HG03103 (cell line): ENCODE measurements around the gene SLU7.

ENCODE experiments used
- ATAC-seq: cut with Tn5 transposase; IDR thresholded peaks from one replicate; pipeline ENCODE4 v1.9.1; 2021; ENCODE audit warnings: low read depth; ENCODE audit not compliant: unreplicated experiment

SLU7 gene

DNA sequence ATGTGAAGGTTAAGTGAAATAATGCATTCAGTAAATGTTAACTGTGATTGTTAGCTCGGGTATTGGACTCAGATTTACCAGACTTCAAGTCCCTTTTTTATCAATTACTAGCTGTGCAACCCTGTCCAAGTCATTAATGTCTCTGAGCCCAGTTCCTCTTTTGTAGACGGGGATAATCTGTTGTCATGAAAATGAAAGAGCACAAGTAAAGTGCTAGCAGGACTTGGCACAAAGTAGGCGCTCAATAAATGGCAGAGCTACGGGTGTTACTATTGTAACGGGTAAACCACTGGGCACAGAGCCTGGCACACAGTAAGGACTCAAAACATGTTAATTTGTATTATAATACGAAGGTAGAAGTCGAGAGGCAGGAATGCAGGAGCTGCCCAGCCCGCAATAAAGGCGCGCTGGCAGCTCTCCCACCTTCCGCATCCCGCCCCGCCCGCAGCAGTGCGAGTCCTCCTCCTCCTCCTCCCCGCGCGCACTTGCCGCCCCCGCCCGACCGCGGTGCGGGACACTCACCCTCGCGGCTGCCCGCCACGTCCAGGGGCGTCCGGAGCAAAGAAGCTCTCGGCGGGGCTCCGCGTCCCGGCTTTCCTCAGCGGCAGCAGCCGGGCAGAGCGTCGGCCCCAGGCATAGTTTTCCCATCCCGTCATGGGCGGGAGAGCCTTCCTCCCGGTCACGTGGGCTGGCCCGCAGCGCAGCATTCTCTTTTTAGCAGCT, 48.7 kb downstream of the SLU7 start, which contains the start of gene C1QTNF2:
Gene C1QTNF2, minus strand, starts transcription at position 637 of the 723 bp plus-strand sequence. CDS start 15,615 bp downstream, outside the sequence.
- ATAC-seq, result no peak

GRCh38 chr5:160367885-160368284, 51.0 kb downstream of the SLU7 start:
- ATAC-seq, result no peak

- no peak for ATAC-seq
Measured at GRCh38 chr5:160367261-160367660, 51.6 kb downstream of the SLU7 start.

DNA sequence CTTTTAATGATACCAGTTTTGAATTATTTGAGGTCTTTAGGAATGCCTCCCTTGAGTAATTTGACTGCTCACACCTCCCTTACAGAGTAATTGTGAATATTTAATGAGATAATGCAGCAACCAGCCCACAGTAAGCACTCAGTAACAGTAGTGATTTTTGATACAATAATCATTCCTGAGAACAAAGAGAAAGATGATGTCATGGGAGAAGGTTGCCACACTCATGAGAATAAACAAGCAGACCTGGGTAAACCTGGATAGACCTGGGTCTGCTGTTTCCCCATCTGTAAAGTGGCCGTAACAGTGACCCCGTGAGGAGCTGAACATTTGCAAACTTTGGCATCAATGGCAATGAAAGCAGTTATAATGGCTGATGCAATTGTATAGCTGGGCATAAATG, 52.7 kb downstream of the SLU7 start:
- ATAC-seq, result no peak

DNA sequence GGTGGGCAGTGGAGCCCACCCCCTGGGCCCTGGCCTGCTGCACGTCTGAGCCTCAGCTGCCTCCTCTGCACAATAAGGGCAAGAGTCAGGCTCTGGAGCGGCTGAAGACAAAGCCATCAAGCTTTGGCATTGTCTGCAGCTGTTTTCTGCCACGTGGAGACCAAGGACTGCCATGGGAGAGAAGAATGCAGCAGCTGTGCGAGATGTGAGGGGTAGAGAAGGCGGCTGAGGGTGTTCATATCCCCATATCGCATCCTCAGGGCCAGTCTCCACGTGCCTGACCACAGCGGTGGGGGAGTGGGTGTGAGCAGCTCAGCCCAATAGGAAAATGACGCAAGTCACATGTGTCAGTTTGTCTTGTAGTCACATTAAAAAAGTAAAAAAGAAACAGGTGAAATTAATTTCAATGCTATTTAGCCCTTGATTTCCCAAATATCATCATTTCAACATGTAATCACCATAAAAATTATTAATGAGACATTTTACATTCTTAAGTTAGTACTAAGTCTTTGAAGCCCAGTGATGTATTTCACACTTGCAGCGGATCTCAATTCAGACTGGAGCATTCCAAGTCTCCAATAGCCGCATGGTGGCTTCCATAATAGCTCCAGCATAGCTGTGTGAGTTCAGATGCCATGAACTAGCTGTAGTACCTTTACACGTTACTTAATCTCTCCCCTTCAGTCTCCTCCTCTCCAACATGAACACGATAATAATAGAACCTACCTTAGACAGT, 55.1 kb downstream of the SLU7 start:
- ATAC-seq, result no peak

- ATAC-seq, result no peak
Measured at GRCh38 chr5:160363211-160363610, 55.7 kb downstream of the SLU7 start.

- ATAC-seq, result no peak
Measured at GRCh38 chr5:160361624-160362228, 57.2 kb downstream of the SLU7 start.

DNA sequence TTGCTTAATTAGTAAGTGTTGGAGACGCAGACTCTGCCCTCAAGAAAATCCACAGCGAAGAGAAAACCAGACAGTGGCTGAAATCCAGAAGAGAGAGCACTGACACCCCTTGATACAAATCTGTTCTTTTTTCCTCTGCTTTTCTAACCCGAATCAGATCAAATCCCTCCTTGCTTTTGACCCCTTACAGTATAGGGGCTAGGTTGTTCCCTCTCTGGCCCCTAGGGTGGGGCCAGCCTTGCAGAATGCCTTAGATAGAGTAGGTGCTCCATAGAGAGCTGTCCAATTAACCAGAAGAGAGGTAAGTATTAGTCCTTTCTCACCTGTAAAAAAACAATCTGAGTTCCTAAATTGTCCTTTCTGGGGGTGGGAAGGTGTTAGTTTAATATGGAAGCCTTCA, 58.6 kb downstream of the SLU7 start:
- no peak for ATAC-seq

DNA sequence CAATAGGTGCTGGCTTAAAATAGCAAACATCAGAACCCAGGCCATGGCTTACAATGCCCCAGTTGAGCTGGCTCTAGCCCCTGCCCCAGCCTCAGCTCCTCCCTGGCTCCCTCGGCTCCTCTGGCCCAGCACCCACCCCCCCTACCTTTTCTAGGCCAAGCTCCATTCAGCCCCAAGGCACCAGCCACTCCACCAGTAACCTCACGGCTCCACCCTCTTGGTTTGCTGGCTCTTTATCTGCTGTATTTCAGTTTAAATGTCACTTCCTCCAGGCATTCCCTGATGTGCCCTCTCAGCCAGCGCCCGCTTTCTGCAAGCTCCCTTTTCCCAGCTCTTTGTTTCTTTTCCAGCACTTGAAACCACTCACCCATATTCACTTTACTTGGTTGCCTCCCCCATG, 59.1 kb downstream of the SLU7 start:
- no peak for ATAC-seq

GRCh38 chr5:160359242-160359641, 59.6 kb downstream of the SLU7 start:
- no peak for ATAC-seq

DNA sequence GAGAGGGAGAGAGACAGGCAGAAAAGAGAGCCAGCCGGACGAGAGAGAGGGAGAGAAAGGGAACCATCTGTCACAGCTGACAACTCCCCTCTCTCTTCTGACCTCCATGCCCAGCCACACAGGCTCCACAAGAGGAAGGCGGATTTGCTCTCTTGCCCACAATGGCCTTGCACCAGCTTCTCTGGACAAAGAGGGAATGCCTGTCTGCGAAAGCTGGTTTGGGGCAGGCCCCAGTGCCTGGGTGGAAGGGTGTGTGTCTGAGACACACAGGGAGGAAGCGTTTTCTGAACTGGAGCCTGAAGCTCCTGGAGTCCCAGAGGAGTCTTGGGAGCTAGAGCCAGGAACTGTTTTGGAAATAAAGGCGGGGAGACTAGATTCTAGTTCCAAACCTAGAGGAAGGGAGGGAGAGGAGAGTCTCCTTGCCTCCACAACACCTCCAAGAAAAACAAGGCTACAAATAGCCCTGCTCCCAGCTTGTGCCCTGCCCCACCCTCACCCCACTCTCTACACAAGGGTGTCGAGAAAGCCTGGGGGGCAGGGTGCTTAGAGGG, 60.9 kb downstream of the SLU7 start:
- ATAC-seq, result no peak

DNA sequence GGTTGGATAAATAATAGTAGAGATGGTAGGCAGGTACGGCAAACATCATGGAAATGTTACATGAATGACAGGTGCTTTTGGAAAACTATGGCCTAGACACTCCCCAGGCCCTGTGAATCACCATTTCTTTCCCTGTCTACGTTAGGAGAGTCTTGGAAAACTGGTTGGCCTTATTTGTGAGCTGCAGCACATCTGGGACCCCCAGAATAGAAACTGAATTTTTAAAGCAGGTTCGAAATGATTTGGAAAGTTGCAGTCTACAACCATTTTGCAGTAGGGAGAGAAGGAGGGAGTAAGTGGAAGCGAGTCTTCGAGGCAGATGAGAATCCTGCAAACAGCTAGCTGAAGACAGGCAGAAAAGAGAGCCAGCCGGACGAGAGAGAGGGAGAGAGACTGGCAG, 61.5 kb downstream of the SLU7 start:
- no peak for ATAC-seq

DNA sequence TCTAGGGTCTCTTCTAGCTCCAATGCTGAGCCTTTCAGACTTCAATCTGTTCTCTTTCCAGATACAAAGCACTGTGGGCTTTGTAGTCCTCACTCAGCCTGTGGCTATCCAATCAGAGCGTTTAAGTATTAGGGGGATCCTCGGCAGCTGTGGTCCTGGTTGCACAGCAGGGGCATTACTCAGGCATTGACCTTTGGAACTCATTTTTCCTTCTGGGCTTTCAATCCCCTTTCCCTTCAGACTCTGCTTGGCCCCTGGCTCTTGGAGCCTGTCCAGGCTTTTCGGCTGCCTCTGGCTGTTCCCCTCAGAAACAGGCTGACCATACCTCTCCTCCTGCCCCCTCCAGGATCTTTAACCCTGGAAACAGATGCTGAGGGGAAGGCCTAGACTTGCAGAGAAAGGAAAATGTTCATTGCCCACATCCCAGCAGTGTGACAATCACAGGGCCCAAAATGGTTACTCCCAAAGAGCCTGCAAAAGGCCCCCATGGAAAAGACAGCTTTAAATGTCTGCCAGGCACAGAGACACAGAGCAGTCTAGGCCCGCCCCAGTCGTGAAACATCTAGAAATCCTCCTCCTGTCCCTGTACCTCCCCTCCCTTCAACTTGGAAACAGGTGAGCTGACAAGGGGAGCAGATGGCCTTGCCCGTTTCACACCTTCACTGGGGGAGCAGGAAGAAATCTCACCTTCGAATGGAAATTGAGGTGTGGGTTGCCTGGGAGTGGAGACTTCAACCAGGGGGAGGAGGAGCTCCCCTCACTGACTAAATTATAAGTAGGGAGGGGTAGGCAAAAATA, 62.1 kb downstream of the SLU7 start:
- no peak for ATAC-seq

DNA sequence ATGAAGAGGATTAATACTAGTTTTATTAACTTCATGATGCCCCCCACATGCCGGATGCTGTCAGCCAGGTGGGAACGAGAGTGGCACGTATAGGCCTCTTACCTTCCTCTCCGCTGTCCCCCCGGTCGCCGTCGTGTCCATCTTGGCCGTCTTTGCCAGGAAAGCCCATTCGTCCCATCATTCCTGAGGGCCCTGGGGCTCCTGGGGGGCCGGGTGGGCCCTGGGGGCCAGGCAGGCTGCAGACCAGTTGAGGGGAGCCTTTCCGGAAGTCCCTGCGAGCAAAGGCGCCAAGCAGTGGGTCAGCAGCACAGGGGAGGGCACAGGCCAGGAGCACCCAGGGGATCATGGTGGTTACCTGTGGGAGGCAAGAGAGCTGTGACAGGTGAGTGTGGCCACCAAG, 64.2 kb downstream of the SLU7 start:
- no peak for ATAC-seq

DNA sequence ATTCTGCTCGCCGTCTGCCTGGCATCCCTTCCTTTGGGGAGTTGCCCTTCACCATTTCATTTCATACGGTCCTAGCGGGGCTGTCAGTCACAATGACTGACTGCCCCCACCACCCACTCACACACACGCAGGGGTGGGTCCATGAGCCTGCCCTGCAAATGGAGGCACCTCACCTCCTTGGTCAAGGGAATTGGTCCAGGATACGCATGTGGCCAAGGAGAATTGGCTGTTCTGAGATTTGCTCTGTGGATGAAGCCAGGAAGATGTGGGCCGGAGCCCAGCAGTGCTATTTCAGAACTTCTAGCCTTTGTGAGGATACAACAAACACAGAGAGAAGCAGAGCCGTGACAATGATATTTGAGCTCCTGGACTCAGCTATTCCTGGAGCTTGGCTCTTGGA, 65.5 kb downstream of the SLU7 start:
- no peak for ATAC-seq

GRCh38 chr5:160352308-160352707, 66.6 kb downstream of the SLU7 start:
- ATAC-seq, result no peak
